MG63 (cell line): ENCODE data around the gene FOXA1. TPM values are rescaled to one million over a fixed set of nuclear protein-coding genes. Genes with fewer than 3 reads are reported as not detected.

Source experiments
- DNase-seq: peaks from one replicate; pipeline ENCODE4 v3.0.0-alpha.2; 2020
- H3K27me3 ChIP-seq: fragments of 250-450 bp; sonication (Bioruptor Pico); 2 replicates; pipeline ENCODE4 v1.5.1; 2020; ENCODE audit warnings: mild to moderate bottlenecking, moderate library complexity
- H3K36me3 ChIP-seq: fragments of 250-450 bp; sonication (Bioruptor Pico); 2 replicates; pipeline ENCODE4 v1.5.1; 2020; ENCODE audit warnings: mild to moderate bottlenecking, moderate library complexity
- H3K4me3 ChIP-seq: fragments of 250-450 bp; sonication (Bioruptor Pico); 2 replicates; pipeline ENCODE4 v1.5.1; 2020; ENCODE audit warnings: mild to moderate bottlenecking, moderate library complexity
- H3K9me3 ChIP-seq: fragments of 250-450 bp; sonication (Bioruptor Pico); 2 replicates; pipeline ENCODE4 v1.5.1; 2020; ENCODE audit warnings: mild to moderate bottlenecking, moderate library complexity
- total RNA-seq: library from RNA; depleted of rRNA; stranded (reverse); fragments of >200 nt; shearing (Covaris generic); gene quantifications from 2 replicates; pipeline ENCODE4 v1.2.3, GENCODE V29; 2014; ENCODE audit warnings: low replicate concordance; rRNA removed

Gene FOXA1
- total RNA-seq, 1 experiment from 2014 or later, result not detected

DNA sequence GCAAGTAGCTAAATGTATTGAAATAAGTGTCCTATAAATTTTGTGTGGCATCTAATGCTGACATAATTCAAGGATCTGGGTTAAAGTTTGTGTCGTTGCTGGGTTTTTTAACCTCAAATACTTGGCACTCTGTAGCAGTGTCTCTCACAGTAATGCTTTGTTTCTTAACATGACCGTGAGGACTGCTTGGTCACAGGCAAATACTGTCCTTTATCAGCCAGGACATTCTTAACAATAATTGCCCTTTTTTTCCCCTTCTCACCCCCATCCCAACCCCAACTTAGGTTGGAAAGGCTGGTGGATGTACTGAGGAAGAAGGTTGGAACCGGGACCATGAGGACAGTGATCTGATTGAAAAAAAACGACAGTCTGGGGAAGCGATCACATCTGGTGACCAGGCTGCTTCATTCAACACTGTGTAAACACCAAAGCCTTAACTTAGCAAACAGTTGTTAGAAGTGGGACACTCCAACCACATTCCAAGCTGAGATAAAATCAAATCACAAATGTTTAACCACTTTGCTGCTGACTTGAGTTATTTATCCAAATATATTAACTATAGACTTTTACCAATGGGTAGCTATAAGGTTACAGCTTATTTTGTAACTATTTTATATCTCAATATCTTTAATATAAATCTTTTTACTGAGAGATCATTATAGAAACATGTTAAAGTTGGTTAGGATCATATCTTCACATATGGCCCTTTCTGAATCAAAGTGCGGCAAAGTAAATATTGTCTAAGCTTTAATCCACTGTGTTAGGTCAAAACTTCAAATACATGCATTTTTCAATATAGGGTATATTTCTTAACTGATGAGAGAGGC, 48.2 kb downstream of the FOXA1 start:
- no peaks in the 10 kb centered on the region for H3K9me3 ChIP-seq
- no peak for DNase-seq

DNA sequence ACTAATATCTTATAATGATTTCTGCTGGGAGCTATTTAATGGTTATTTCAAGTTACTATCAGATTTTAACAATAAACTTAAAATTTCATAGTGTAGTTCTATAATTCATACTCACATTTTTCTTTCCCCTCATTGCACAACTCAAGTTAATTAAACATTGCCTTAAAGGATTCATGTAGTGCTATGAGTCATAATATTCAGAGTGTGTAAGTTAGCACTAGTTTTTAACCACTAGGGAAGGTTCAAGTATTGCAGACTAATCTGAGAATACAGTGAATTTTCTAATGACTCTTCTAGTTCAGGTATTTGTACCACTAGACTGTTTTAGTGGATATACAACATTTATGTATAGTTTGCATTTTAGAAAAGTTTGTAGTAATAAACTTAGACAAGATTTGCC, 49.9 kb downstream of the FOXA1 start:
- no peaks in the 10 kb centered on the region for H3K27me3 ChIP-seq
- H3K9me3 ChIP-seq, result no peaks in the 10 kb centered on the region
- H3K4me3 ChIP-seq, result no peak overlapping the region
- no peaks in the 10 kb centered on the region for H3K36me3 ChIP-seq
- DNase-seq, result no peak

More for the DNA sequence above, 48.2 kb downstream of the FOXA1 start:
- no peaks in the 10 kb centered on the region for H3K27me3 ChIP-seq
- no peak overlapping the region for H3K4me3 ChIP-seq
- H3K36me3 ChIP-seq, result no peaks in the 10 kb centered on the region

DNA sequence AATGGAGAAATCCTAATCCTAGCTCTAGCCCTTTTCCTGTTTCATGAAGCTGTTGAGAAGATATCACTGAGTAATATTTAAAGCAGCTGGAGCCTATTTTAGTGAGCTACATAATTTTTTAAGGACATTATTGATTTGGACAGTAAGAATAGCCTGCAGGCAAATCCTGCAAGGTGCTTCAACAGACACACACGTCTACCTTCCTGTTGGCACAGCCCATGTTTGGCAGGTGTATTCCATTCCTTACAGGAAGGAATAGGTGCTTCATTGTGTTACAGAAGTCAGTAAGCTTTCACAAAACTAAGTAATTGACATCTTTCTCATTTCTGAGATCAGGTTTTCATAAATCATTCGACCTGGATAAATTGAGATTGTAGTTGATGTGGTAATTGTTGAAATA, 50.6 kb downstream of the FOXA1 start:
- Histone ChIP-seq H3K4me3 (no peak overlapping the region), H3K27me3 (no peaks in the 10 kb centered on the region), H3K36me3 (no peaks in the 10 kb centered on the region), H3K9me3 (no peaks in the 10 kb centered on the region)
- no peak for DNase-seq

DNA sequence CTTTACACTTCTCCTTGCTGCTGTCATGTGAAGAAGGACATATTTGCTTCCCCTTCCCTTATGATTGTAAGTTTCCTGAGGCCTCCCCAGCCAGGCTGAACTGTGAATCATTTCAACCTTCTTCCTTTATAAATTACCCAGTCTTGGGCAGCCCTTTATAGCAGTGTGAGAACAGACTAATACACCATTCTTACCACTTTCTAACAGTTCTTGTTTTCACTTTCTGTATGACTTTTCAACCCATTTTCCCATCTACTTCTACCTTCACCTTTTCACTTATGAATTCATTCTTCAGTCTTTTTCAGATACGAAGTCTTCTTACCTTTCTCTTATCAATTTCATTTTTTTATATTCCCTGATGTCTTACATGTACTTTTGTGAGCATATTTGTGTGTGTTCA, 55.1 kb downstream of the FOXA1 start:
- H3K4me3 ChIP-seq, result no peak overlapping the region
- no peak for DNase-seq
- H3K9me3 ChIP-seq, result no peaks in the 10 kb centered on the region
- no peaks in the 10 kb centered on the region for H3K27me3 ChIP-seq
- H3K36me3 ChIP-seq, result no peaks in the 10 kb centered on the region

Other genes starting within 250 kb of the FOXA1 start
- not detected in 2 replicates for gene TTC6, start 380 bp upstream of the FOXA1 start, total RNA-seq